HepG2 (cell line): ENCODE results near the gene CUEDC2. TPM values are rescaled to one million over a fixed set of nuclear protein-coding genes. Genes with fewer than 3 reads are reported as not detected.

Experiments
- CEBPZ ChIP-seq: IDR thresholded peaks from 2 replicates; pipeline ENCODE4 v1.6.1; 2012; ENCODE audit warnings: low read length, improper control_type of control experiment
- EZH2 ChIP-seq: conservative IDR thresholded peaks from 2 replicates; pipeline ENCODE4 v1.6.1; 2012; ENCODE audit warnings: mild to moderate bottlenecking, low read depth, low read length, moderate library complexity
- HIC2 ChIP-seq: sonication (generic); formaldehyde crosslinking; IDR thresholded peaks from 2 replicates; pipeline ENCODE4 v1.9.0; 2022; ENCODE audit warnings: low read depth, missing genetic modification reagents
- IRF2 ChIP-seq: IDR thresholded peaks from 2 replicates; pipeline ENCODE4 v1.6.1; 2018; ENCODE audit warnings: missing genetic modification reagents, missing compliant biosample characterization
- MTF1 ChIP-seq: sonication (generic); formaldehyde crosslinking; IDR thresholded peaks from 2 replicates; pipeline ENCODE4 v1.5.0; 2020; ENCODE audit warnings: missing genetic modification reagents
- SAP130 ChIP-seq: IDR thresholded peaks from 2 replicates; pipeline ENCODE4 v1.6.1; 2016; ENCODE audit warnings: low read depth
- TCF7 ChIP-seq: sonication (generic); IDR thresholded peaks from 2 replicates; pipeline ENCODE4 v1.6.1; 2016; ENCODE audit warnings: antibody characterized with exemption, low read depth
- THAP7 ChIP-seq: sonication (generic); formaldehyde crosslinking; IDR thresholded peaks from 2 replicates; pipeline ENCODE4 v1.8.1; 2023; ENCODE audit warnings: mild to moderate bottlenecking, missing genetic modification reagents
- ZFP41 ChIP-seq: sonication (generic); formaldehyde crosslinking; IDR thresholded peaks from 2 replicates; pipeline ENCODE4 v1.4.0; 2020; ENCODE audit warnings: mild to moderate bottlenecking, missing genetic modification reagents, borderline replicate concordance
- ZNF430 ChIP-seq: sonication (generic); formaldehyde crosslinking; IDR thresholded peaks from 2 replicates; pipeline ENCODE4 v1.9.0; 2021; ENCODE audit warnings: mild to moderate bottlenecking, missing genetic modification reagents
- ZNF512 ChIP-seq: sonication (generic); formaldehyde crosslinking; IDR thresholded peaks from 2 replicates; pipeline ENCODE4 v1.4.0; 2020; ENCODE audit warnings: mild to moderate bottlenecking, missing genetic modification reagents
- ZNF747 ChIP-seq: sonication (generic); formaldehyde crosslinking; IDR thresholded peaks from 2 replicates; pipeline ENCODE4 v1.8.1; 2023; ENCODE audit warnings: missing genetic modification reagents, mild to moderate bottlenecking, borderline replicate concordance
- ZNF761 ChIP-seq: sonication (generic); formaldehyde crosslinking; conservative IDR thresholded peaks from 2 replicates; pipeline ENCODE4 v1.4.0; 2020; ENCODE audit warnings: mild to moderate bottlenecking, missing genetic modification reagents
- ZNF776 ChIP-seq: sonication (generic); formaldehyde crosslinking; IDR thresholded peaks from 2 replicates; pipeline ENCODE4 v1.4.0; 2020; ENCODE audit warnings: mild to moderate bottlenecking, missing genetic modification reagents
- ZNF782 ChIP-seq: sonication (generic); formaldehyde crosslinking; IDR thresholded peaks from 2 replicates; pipeline ENCODE4 v1.4.0; 2020; ENCODE audit warnings: missing genetic modification reagents, mild to moderate bottlenecking, borderline replicate concordance
- ZNF883 ChIP-seq: sonication (generic); formaldehyde crosslinking; IDR thresholded peaks from 2 replicates; pipeline ENCODE4 v1.5.1; 2020; ENCODE audit warnings: mild to moderate bottlenecking, missing genetic modification reagents; ENCODE audit errors: not compliant biosample characterization
- polyA plus RNA-seq, 8 experiments: library from polyadenylated mRNA; depleted of rRNA in 3 of 8; stranded (reverse) in 7 of 8; unstranded in 1 of 8; fragments of >200 nt; fragmentation: Illumina TruSeq in 4 of 8; extraction: Trizol in 4 of 8; gene quantifications; 2 replicates each; pipeline versions ENCODE4 v1.2.1 to v1.2.3, GENCODE V29; 2011 to 2016; ENCODE audit warnings: low read depth in 4 of 8, missing spikeins in 1 of 8, mixed read lengths in 1 of 8; ENCODE audit not compliant: insufficient read depth in 1 of 8
- total RNA-seq, 5 experiments: library from RNA; depleted of rRNA; stranded (reverse); fragments of >200 nt; fragmentation: Illumina TruSeq; extraction: Trizol; gene quantifications; 2 replicates each; pipeline ENCODE4 v1.2.3, GENCODE V29; 2016; ENCODE audit warnings: low read depth in 1 of 5
- TF ChIP-seq, protein P1 (sequence below): fragments of 450-650 bp; IDR thresholded peaks from 2 replicates; pipeline ENCODE4 v1.6.1; 2016
- TF ChIP-seq, protein P2 (sequence below): sonication (generic); formaldehyde crosslinking; IDR thresholded peaks from 2 replicates; pipeline ENCODE4 v1.8.0; 2022; ENCODE audit warnings: low read depth, missing genetic modification reagents

Gene CUEDC2
- total and polyA plus RNA-seq, 2 of the 13 experiments (the other 11 are each of a cell fraction or from before 2014, with no cell fraction given), result 13.1 to 18.4 TPM

DNA sequence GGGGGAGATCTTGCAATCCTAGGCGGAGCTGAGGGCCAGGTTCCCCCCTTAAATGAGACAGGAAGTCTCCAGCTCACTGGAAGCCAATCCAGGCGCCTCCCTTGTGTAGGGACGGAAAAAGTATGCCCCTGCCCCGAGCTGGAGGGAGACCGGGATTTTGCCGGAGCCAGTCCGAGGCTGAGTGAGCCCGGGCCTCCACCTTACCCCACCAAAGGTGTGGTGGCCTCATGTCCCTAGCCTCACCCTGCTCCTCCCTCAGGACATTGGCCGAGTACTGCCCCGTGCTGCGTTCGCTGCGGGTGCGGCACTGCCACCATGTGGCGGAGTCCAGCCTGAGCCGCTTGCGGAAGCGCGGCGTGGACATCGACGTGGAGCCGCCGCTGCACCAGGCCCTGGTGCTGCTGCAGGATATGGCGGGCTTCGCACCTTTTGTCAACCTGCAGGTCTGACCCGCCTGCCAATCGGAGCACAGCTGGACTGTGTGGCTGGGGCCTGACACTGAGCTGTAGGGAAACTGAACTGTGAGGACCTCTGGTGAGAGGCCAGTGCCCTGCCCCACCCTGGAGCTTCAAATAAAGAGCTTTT lies 9.7 kb downstream of the CUEDC2 start (continued):
- TF ChIP-seq ZNF761 (0 out of 2 replicates have a peak, but pooled peaks have one; percentile 52), IRF2 (CRISPR knock-in tag) (peak; percentile 87), ZNF747 (CRISPR knock-in tag) (peak; percentile 57; the same call in 1 of the 2 replicates), ZNF430 (CRISPR knock-in tag) (peak; percentile 87), ZNF776 (CRISPR knock-in tag) (no peak), ZFP41 (CRISPR knock-in tag) (no peak), MTF1 (CRISPR knock-in tag) (peak; percentile 34; the same call in 1 of the 2 replicates), EZH2 (no peak), THAP7 (CRISPR knock-in tag) (peak; percentile 72; the same call in 1 of the 2 replicates), HIC2 (CRISPR knock-in tag) (peak; percentile 28; the same call in 1 of the 2 replicates), ZNF512 (CRISPR knock-in tag) (0 out of 2 replicates have a peak, but pooled peaks have one; percentile 53), TCF7 (no peak), CEBPZ (no peak), SAP130 (CRISPR knock-in tag) (peak; percentile 93), ZNF782 (peak; percentile 82), ZNF883 (peak; percentile 78)
- TF ChIP-seq, protein P1, sequence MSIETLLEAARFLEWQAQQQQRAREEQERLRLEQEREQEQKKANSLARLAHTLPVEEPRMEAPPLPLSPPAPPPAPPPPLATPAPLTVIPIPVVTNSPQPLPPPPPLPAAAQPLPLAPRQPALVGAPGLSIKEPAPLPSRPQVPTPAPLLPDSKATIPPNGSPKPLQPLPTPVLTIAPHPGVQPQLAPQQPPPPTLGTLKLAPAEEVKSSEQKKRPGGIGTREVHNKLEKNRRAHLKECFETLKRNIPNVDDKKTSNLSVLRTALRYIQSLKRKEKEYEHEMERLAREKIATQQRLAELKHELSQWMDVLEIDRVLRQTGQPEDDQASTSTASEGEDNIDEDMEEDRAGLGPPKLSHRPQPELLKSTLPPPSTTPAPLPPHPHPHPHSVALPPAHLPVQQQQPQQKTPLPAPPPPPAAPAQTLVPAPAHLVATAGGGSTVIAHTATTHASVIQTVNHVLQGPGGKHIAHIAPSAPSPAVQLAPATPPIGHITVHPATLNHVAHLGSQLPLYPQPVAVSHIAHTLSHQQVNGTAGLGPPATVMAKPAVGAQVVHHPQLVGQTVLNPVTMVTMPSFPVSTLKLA, result peak; percentile 28; the same call in 1 of the 2 replicates
- TF ChIP-seq, protein P2, sequence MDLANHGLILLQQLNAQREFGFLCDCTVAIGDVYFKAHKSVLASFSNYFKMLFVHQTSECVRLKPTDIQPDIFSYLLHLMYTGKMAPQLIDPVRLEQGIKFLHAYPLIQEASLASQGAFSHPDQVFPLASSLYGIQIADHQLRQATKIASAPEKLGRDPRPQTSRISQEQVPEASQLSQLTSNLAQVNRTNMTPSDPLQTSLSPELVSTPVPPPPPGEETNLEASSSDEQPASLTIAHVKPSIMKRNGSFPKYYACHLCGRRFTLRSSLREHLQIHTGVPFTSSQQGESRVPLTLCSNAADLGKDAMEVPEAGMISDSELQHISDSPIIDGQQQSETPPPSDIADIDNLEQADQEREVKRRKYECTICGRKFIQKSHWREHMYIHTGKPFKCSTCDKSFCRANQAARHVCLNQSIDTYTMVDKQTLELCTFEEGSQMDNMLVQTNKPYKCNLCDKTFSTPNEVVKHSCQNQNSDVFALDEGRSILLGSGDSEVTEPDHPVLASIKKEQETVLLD (CRISPR knock-in tag), result peak; percentile 55
